Measurements from ENCODE around the gene DCST1.

Gene DCST1

DNA sequence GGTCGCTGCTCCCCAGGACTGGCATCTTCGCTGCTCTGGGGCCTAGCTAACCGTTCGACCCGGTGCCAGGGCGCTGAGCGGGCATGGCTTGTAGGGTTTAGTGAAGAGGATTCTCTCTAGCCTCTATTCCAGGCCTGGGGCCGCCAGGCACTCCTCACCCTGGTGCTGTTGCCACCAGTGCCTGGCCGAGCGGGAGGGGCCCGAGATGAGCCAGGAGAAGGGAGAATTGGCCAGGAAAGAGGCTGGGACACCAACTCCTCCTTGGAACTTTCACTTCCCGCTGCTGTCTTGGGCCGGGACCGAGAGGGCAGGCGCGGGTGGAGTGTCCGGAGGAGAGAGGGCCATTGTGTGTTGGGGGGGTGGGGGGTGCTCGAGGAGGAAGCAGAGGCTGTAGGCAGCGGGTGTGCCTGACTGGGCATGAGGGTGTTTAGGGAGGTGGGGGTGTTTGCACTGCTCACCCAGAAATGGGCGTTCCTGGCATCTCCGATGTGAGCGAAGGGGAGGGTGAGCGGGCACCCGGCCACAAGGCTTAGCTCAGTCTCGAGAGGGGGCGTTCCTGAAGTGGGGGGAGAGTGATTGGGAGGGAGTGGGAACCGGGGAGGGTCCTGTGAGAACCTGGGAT, 18.3 kb downstream of the DCST1 start:
- DNase-seq (ENCODE audit: low read depth in 2 of 2), result peak in 1 of 2 donors; percentile 29

DNA sequence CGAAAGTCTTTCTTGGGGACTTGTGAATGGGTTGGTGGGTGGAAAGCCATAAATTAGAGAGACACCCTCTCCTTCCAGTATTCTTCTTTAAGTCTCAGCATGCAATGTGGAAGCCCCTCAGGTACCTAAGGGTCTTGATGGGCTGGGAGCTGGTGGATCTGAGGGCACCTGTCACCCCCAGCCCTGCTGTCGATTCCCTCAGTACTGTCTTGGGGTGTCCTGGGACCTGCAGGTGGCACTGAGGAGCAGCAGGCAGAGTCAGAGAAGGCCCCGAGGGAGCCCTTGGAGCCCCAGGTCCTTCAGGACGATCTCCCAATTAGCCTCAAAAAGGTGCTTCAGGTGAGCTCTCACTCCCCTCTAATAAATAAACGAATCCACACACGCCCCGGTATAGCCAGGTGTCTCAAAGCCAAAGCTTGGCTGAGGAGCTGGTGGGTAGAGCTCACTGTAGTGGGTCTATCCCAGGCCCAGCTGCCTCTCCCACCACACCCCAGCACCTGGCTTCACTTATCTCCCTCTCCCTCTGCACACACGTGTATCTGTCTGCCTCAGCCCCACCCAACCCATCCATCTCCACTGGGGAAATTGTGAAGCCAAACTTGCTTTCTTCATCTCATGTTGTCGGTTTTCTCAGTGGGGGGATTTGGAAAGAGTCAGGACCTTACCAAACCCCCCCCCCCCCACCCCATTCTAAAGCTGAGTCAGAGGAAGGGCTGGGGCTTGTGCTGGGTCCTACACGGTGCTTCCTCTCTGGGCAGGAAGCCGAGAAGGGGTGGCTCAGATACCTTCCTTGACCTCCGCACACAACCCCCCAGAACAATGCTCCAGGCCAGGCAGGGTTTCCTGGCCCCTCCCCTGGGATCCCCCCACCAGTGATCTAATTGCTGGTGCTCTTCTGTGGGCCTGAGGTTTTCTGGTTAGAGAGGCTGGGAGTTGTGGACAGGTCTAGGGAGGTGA, 19.1 kb downstream of the DCST1 start:
- no peak for DNase-seq (ENCODE audit: low read depth in 2 of 2)

DNA sequence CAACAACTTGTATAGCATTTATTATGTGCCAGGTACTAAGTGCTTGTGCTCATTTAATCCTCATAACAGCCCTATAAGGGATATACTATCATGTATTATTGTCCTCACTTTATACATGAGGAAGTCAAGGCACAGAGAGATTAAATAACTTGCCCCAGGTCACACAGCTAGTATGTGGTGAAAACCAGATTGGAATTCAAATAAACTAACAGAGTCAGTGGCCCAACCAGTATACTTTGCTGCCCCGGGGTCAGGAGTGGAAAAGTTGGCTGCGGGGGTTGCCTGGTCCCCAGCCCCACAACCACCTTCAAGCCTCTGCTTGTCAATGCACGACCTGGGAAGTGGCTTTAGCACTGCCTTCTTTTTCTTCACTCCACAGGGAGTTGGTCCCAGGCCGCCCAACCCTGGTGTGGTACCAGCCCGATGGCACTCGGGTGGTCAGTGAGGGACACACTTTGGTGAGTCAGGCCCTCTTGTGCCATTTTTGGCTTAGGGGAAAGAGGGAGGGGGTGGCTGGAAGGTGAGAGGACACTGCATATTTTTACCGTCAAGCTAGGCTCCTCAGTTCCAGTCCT, 20.0 kb downstream of the DCST1 start:
- DNase-seq (ENCODE audit: low read depth in 2 of 2), result no peak

GRCh38 chr1:155057104-155057503, 23.5 kb downstream of the DCST1 start:
- no peak for DNase-seq (ENCODE audit: low read depth in 2 of 2)

- DNase-seq (ENCODE audit: low read depth in 2 of 2), result no peak
These were observed 24.2 kb downstream of the DCST1 start for GRCh38 chr1:155057788-155058211.

GRCh38 chr1:155060736-155061135, 27.1 kb downstream of the DCST1 start:
- DNase-seq (ENCODE audit: low read depth in 2 of 2), result no peak

DNA sequence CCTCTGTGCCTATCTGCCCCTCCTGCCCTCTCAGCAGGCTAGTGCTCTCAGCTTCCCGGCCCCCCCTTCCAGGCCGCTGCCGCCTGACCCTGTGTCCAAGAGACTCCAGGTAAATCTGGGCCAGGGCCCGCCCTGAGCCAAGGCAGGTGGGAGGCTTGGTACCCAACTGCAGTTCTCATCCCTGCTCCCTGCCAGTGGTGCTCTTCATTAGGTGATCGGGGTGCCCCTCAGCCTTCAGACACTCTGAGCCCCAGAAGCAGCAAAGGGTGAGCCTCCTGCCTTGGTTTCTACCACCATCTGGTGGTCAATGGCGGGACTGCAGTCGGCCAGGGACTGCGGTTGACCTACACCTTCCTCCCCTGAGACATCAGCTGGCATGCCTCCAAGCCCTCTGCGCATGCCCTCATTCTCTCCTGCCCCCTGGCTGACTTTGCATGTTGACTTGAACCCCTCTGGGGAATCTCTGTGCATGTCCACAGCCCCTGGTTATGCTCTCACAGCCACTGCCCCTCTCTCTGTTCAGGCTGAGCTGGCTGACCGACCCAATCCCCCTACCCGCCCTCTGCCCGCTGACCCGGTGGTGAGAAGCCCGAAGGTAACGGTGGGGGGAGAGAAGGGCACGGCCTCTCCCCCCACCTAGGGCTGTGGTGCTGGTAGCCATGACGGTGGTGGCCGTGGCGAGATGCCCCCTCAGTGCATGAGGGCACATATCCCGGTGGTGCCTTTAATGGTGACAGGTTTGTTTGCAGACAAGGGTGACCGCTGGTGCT, 27.9 kb downstream of the DCST1 start:
- peak; percentile 95 to 98 for DNase-seq (ENCODE audit: low read depth in 2 of 2)

- DNase-seq (ENCODE audit: low read depth in 2 of 2), result no peak
These were observed 28.6 kb downstream of the DCST1 start for GRCh38 chr1:155062151-155062686.

- peak; percentile 73 to 77 for DNase-seq (ENCODE audit: low read depth in 2 of 2)
These were observed 29.2 kb downstream of the DCST1 start for GRCh38 chr1:155062702-155063411.

DNA sequence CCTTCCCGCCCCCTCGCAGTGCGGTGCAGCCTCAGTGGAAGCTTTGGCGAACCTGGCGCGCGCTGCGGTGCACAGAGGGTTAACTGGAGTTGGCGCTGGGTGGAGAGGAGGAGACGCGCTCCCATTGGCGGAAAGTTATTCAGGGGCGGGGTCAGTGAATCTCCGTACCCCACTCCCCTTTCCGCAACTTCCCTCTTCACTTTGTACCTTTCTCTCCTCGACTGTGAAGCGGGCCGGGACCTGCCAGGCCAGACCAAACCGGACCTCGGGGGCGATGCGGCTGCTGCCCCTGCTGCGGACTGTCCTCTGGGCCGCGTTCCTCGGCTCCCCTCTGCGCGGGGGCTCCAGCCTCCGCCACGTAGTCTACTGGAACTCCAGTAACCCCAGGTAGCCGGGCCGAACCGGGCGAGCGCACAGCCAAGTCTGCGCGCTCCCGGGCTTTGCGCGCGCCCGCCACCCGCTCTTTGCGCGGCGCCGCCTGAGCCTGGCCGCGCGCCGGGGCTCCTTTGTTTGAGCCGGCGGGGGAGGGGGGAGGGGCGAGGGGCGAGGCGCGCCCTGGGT, 30.0 kb downstream of the DCST1 start, which contains the start of gene EFNA4:
Gene EFNA4 (plus strand): TSS at position 191 of the 561 bp plus-strand sequence. CDS start 84 bp downstream, at position 275.
- peak; percentile 69 to 75 for DNase-seq (ENCODE audit: low read depth in 2 of 2)

- DNase-seq (ENCODE audit: low read depth in 2 of 2), result no peak
These were observed 30.6 kb downstream of the DCST1 start for GRCh38 chr1:155064111-155064831.

GRCh38 chr1:155064832-155065429, 31.3 kb downstream of the DCST1 start:
- no peak for DNase-seq (ENCODE audit: low read depth in 2 of 2)

GRCh38 chr1:155066777-155067176, 33.2 kb downstream of the DCST1 start:
- no peak for DNase-seq (ENCODE audit: low read depth in 2 of 2)

GRCh38 chr1:155068599-155068998, 35.0 kb downstream of the DCST1 start:
- DNase-seq (ENCODE audit: low read depth in 2 of 2), result no peak

DNA sequence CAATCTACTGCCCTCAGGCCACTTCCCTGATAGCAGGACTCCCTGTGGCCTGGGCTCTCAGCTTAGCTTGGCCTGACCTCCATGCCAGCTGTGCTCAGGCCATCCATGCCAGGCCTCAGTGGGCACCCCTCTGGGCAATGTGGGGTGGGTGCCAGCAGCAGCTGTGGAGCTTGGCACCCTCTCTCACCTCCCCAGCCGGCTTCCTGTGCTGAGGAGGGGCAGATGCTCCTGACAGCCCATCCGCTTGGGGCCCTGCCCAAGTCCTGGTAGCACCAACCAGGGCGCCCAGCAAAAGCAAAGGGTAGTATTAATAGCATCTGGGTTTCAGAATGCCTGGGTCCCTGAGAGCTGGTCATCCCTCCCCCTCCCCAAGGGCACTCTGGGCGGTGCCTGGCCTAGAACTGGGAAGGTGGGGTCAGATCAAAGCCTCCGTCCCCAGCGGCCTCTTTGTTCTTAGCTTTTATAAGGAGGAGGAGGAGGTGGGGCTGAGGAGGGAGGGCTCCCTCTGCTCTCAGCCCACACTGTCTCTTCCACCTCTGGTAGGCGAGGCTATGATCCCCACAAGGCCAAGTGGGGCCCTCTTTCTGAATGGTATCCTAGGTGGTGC, 36.0 kb downstream of the DCST1 start:
- DNase-seq (ENCODE audit: low read depth in 2 of 2), result no peak

- no peak for DNase-seq (ENCODE audit: low read depth in 2 of 2)
These were observed 36.6 kb downstream of the DCST1 start for GRCh38 chr1:155070158-155070621.

- peak; percentile 60 to 72 for DNase-seq (ENCODE audit: low read depth in 2 of 2)
These were observed 37.3 kb downstream of the DCST1 start for GRCh38 chr1:155070721-155071569.

- DNase-seq (ENCODE audit: low read depth in 2 of 2), result no peak
These were observed 38.1 kb downstream of the DCST1 start for GRCh38 chr1:155071701-155072100.
